HS-5 (cell line): ENCODE results near the gene CLMP.
A peak's percentile ranks its signal among the peaks of the same experiment; 100 is the strongest.

Source experiments
- DNase-seq: peaks from one replicate; pipeline ENCODE4 v3.0.0-alpha.2; 2012; ENCODE audit warnings: low read depth

CLMP gene, protein sequence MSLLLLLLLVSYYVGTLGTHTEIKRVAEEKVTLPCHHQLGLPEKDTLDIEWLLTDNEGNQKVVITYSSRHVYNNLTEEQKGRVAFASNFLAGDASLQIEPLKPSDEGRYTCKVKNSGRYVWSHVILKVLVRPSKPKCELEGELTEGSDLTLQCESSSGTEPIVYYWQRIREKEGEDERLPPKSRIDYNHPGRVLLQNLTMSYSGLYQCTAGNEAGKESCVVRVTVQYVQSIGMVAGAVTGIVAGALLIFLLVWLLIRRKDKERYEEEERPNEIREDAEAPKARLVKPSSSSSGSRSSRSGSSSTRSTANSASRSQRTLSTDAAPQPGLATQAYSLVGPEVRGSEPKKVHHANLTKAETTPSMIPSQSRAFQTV

GRCh38 chr11:123195188-123196059 lies at the start of gene CLMP:
CLMP (minus strand) TSS chr11:123195248; CDS start chr11:123194940, 308 bp downstream.
- DNase-seq, result no peak

DNA sequence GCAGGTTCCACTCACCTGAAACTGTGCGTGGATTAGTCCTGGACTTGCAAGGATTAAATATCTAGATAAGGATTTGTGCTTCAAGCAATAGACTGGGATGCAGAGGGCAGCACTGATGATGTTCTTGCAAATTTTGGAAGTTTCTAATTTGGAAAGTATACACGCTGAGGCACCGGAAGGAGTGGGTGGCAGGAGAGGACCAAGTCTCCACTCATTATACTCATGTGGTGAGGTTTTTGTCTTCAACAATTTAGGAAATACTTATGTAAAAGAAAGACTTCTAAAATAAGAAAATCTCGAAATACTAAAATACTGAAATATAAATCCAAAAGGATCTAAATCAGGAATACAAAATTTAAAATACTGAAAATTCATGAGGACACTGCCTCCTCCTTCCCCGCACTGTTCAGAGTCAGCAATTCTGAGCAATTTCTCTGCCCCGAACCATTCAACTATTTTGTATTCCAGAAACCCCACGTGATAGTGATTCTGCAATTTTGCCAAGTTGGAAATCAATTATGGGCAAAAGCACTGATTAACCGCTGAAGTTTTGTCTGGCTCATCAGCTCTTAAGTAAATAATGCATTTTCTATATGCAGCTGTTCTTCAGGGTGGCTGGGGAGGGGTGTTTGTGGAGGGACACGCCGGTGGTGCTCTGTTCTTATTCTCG lies 47.0 kb upstream of the CLMP start:
- no peak for DNase-seq

DNA sequence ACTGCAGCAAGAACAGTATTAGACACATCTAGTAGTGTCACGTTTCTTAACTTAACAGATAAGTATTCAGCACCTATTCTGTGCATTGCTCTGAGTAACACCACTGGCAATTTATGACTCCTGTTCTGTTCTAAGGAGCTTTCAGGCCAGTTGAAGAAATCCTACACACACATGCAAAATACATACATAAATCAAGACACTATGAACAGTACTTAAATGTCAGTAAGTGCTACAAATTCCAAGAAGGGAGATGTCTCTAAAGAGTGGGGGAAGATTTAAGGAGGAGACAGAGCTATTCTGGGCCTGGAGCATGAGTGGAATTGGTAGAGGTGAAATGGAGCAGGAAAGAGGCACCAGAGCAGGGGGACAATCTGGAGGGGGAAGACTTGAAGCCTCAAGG lies 46.2 kb upstream of the CLMP start:
- DNase-seq, result no peak

DNA sequence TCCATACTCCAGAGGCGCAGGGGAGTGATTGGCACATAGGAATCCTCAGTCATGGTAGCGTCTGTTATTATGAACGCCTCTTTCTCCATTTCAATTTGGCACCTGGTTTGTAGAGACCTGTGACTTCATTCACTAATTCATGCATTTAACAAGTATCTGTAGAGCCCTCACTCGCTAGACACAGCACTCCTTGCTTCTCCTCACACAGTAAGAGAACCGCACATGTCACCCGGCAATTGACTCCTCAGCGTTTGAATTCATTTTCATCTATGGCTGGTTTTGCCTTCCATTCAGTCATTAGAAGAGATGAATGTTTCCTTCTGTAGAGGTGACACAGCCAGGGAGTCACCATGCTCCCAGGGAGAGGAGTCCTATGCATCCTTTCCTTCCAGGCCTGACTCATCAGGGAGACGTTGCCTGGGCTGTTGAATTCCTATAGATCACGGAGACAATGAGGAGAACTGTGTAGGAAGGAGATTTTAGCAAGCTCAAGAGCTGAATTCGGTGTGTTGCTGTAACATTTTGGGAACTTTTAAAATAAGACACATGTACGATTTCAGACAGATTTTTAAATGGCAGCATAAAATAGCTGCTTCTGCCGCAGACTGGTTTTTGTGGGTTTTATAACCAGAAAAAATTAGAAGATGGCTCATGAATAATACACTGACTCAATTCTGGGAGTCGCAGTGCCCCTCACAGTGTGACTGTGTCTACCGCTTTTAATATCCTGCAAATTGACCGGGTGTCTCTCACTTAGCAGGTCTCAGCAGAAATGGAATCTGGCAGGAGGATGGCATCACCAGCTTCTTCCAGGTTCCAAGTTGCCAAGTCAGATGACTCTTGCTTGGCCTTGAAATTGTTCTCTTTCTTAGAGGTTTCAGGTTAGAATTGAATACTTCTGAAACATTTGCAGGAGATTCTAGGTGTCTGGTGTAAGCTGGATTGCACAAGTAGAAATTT lies 44.4 kb upstream of the CLMP start:
- no peak for DNase-seq

DNA sequence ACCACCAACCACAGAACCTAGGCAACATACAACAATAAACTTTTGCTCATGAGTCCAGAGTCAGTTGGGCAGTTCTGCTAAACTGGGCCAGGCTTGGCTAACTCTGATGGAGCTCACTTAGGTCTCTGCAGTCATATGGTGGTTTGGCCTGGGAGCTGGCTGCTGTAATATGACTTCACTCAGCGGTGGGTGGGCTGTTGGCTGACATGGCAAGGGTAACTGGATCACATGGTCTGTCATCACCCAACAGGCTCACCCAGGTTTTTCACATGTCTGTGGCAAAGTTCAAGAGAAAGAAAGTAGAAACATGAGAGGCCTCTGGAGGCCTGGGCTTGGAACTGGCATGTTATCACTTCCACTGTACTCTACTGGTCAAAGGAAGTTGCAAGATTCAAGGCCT lies 43.2 kb upstream of the CLMP start:
- DNase-seq, result no peak

DNA sequence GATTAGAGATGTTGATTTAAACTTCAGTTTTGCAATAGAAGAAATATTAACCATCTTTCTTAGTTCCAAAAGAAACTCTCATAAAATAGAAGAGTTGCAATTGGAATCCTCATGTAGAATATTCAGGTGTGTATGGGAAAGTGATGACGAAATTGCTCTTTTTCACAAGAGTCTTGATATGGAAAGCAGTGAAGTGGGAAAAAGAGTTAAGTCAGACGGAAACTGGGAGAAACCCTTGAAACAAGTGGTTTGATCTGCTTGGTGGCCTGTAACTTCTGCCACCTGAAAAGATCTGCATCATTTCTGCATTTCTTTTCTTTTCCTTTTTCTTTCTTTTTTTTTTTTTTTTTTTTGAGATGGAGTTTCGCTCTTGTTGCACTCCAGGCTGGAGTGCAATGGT lies 41.8 kb upstream of the CLMP start:
- no peak for DNase-seq

DNA sequence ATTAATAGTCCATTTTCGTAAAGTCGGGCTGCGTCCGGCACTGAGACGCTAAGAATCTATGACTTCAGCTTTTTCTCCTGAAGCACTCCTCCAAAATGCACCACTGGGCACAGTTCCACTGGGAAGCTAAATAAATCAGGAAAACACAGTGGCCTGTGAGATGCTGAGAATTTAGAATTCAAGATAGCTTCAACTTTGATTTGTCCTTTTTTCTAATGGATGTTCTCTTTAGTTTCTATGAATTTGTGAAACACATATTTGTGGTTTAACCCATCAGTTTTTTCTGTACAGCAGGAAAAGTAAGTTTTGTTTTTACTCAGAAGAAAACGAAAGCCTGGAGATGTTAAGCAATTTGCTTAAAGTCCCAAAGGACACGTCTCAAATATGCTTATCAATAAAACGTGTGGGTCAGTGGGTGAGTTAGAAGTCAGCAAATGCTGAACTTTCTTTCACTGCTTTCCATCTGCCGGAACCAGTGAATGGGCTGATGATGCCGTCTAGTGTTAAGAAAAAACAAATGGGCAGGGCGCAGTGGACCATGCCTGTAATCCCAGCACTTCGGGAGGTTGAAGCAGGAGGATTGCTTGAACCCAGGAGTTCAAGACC lies 40.7 kb upstream of the CLMP start:
- no peak for DNase-seq

GRCh38 chr11:123235117-123235655 lies 40.1 kb upstream of the CLMP start:
- DNase-seq, result no peak

DNA sequence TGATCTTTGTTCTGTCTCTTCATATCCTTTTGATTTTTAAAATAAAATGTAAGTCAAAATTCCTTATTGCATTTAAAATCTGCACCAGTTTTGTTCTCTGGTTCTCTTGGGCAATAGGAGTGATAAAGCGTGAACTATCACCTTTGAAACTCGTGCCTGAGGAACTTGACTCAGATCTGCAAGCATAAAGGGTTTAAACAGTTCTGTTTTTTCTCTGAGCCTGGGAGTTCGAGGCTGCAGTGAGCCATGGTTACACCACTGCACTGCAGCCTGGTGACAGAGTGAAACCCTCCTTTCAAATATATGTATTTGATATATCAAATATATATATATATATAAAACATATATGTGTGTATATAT lies 38.9 kb upstream of the CLMP start:
- DNase-seq, result no peak

DNA sequence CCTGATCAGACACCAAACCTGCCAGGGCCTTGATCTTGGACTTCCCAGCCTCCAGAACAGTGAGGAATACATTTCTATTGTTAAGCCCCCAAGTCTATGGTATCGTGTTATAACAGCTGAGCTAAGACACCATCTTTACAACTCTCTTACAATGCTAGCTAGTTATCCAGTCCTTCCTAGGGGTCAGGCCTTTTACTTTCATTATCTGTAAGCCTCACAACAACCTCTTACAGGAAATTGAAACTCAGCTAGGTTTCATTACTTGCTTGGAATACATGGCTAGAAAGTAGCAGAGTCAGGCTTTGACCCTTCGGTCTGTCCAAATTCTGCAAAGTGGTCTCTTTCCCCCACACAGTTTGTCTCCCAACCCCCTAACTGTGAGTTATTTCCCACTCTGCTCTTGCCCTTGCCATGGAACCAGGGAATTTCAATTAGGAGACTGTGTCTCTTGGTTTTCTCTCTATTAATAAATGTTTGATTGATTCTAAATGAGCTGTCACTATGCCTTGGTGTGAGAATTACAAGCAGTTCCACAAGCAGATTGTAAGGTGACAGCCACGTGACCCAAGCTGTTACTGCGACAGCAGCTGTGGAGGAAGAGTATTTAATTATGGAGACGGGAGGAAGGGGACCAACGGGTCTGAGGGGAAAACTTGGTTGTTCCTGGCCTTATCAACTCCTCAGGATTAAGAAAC lies 38.4 kb upstream of the CLMP start:
- DNase-seq, result no peak

DNA sequence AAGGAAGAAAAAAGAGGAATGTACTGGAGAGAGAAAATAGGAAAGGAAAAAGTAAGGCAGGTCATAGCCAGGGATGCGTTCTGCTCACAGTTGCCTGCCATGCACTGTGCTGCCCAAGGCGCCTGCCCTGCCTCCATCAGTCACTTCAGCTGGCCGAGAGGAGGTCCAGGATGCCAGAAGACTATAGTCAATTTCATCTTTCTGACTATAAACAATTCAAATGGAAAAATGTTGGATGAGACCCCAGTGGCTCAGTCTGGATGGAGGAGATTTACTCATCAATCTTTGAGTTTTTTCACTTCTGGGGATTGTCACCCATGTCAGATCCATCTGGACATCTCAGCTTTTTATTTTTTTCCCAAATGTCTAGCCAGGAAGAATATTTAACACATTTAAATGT lies 36.7 kb upstream of the CLMP start:
- DNase-seq, result no peak

GRCh38 chr11:123231256-123231655 lies 36.2 kb upstream of the CLMP start:
- peak; percentile 48 for DNase-seq

GRCh38 chr11:123230346-123230745 lies 35.3 kb upstream of the CLMP start:
- no peak for DNase-seq

DNA sequence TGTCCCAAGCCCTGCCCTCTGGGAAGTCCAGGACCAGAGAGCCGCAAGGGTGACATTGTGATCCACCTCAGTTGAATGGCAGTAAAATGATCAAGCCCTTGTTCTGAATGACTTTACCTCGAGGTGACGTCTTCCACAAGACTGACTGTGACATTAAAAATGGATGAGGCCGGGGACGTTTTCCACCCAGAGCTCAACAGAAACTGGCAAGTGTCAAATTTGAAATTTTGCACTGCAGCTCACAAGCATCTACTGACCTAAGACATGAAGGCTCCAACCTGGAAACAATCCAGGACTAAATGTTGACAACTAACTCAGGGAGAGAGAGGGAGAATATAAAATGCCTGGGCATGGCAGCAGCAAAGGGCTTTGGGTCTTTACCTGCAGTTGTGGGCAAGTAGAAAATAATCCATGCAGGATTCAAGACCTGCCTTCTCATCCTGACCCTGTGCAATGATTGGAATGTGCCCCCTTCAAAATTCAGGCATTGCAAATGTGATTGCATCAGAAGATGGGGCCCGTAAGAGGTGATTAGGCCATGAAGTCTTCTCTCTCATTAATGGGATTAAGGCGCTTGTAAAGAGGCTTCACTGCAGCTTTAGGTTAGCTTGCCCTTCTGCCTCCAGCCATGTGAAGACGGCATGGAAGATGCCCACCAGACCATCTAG lies 33.6 kb upstream of the CLMP start:
- no peak for DNase-seq

DNA sequence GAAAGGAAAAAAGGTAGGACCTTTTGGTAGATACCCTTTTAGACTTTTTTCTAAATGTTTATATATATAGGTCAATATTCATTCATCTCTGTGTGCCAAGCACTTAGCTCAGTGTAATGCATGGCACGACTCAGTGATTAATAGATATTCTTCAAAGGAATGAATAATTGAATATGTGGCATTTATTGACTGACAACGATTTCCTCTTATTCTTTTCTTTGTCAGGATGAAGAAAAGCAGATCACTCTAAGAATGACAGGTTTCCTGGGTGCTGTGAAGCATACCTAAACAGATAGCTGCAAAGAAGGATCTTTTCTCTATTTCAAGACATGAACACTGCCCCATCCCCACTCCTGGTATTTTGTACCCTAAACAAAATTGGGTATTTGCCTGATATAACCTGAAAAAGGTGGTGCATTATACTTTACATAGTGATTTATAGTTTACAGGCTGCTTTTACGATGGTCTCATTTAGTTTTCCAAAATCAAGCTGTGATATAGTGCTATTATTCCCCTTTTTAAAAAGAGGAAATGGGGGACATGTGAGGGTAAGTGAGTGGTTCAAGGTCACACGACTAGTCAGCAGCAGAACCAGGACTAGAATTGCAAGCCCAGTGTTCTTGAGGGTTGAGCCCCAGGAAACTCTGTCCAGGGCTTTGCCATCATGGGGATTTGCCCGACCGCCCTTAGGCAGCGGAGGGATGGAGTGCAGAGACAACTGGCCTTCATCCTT lies 32.9 kb upstream of the CLMP start:
- DNase-seq, result no peak

- no peak for DNase-seq
Observed at GRCh38 chr11:123221584-123221983, 26.5 kb upstream of the CLMP start.

DNA sequence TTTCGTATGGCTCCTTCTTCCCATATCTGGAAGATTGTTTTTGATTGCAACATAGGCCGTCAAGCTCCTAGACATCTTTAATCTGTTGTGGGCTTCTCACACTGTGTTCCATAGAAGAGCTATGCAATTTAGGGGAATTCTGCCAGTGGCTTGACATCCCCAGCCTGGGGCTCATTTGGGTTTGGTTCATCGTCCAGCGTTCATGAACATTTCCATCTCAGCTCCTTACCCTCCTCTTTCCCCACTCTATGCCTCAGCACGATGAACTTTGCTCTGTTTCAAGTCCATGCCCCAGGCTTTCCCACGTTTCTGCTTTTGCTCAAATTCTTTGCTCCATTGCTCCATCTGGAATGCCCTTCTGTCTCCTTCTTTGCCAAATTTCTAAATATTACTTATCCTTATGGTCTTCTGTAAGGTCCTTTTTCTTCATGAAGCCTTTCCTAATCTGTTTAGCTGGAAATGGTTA lies 26.1 kb upstream of the CLMP start:
- DNase-seq, result no peak

GRCh38 chr11:123219066-123219690 lies 24.1 kb upstream of the CLMP start:
- DNase-seq, result no peak
